GM12878 (cell line): ENCODE data around the gene LENG1. TPM values are rescaled to one million over a fixed set of nuclear protein-coding genes. Genes with fewer than 3 reads are reported as not detected.

ENCODE experiments used
- ATF2 ChIP-seq: IDR thresholded peaks from 2 replicates; pipeline ENCODE4 v1.6.1; 2012; ENCODE audit warnings: low read length, inconsistent platforms
- ATF7 ChIP-seq: fragments of 450-650 bp; IDR thresholded peaks from 2 replicates; pipeline ENCODE4 v1.6.1; 2016; ENCODE audit warnings: low read depth, mild to moderate bottlenecking
- IKZF2 ChIP-seq, 2 experiments: fragments of 450-650 bp; IDR thresholded peaks; 2 replicates each; pipeline ENCODE4 v1.6.1; 2017; ENCODE audit warnings: mild to moderate bottlenecking in 2 of 2, moderate library complexity in 2 of 2
- NBN ChIP-seq: fragments of 450-650 bp; IDR thresholded peaks from 2 replicates; pipeline ENCODE4 v1.6.1; 2016
- NR2C1 ChIP-seq: fragments of 450-650 bp; IDR thresholded peaks from 2 replicates; pipeline ENCODE4 v1.6.1; 2017; ENCODE audit warnings: antibody characterized with exemption, mild to moderate bottlenecking, moderate library complexity
- POLR2AphosphoS2 ChIP-seq: IDR thresholded peaks from 2 replicates; pipeline ENCODE4 v1.6.1; 2011; ENCODE audit warnings: low read depth, mild to moderate bottlenecking, low read length, improper control_type of control experiment, moderate library complexity
- RCOR1 ChIP-seq: conservative IDR thresholded peaks from 2 replicates; pipeline ENCODE4 v1.6.1; 2012; ENCODE audit warnings: low read depth, low read length, improper control_type of control experiment
- SREBF1 ChIP-seq: IDR thresholded peaks from 2 replicates; pipeline ENCODE4 v1.6.1; 2012; ENCODE audit warnings: mild to moderate bottlenecking, low read length
- SREBF2 ChIP-seq: IDR thresholded peaks from 2 replicates; pipeline ENCODE4 v1.6.1; 2012; ENCODE audit warnings: mild to moderate bottlenecking, low read length
- ZBTB33 ChIP-seq: fragments of 450-650 bp; IDR thresholded peaks from 2 replicates; pipeline ENCODE4 v1.6.1; 2017; ENCODE audit warnings: mild to moderate bottlenecking
- polyA plus RNA-seq, 11 experiments: library from polyadenylated mRNA; depleted of rRNA in 4 of 11; unstranded in 6 of 11; stranded (reverse) in 5 of 11; fragments of >200 nt; fragmentation: Nextera tagmentation in 4 of 11; fragmentation: Illumina TruSeq in 1 of 11; extraction: Ambion mirVana in 4 of 11; extraction: Trizol in 1 of 11; gene quantifications; 1 replicate in 1 of 11; 2 replicates in 10 of 11; pipeline versions ENCODE4 v1.2.1 to v1.2.3, GENCODE V29; 2011 to 2016; ENCODE audit warnings: inconsistent platforms in 2 of 11, missing spikeins in 2 of 11, low read depth in 1 of 11
- total RNA-seq, 4 experiments: library from RNA; depleted of rRNA in 3 of 4; stranded (reverse); fragments of >200 nt in 3 of 4; fragmentation: Illumina TruSeq in 1 of 4; extraction: Trizol in 1 of 4; gene quantifications; 2 replicates each; pipeline versions ENCODE4 v1.2.1 to v1.2.3, GENCODE V29; 2013 to 2021

Gene LENG1
- total and polyA plus RNA-seq, 10 of the 15 experiments (the other 5 are each of a cell fraction or from before 2014, with no cell fraction given), result 0.21 to 10.8 (median 5.8) TPM

GRCh38 chr19:54115109-54116063 lies 44.1 kb downstream of the LENG1 start, which contains the start of the genes PRPF31 and TFPT (continued):
- TF ChIP-seq ATF7, result peak; percentile 86
- TF ChIP-seq SREBF2, result no peak
- no peak for TF ChIP-seq ZBTB33
- no peak; the same call in 1 of the 2 replicates for TF ChIP-seq POLR2AphosphoS2
- no peak; the same call in 1 of the 2 replicates for TF ChIP-seq RCOR1
- peak; percentile 99 for TF ChIP-seq NBN
- peak; percentile 56 to 72; a peak in 2 of 4 replicates for TF ChIP-seq IKZF2 (IDR thresholded peaks at IDR 0.05)
- TF ChIP-seq ATF2, result no peak
- TF ChIP-seq NR2C1, result peak; percentile 61
- peak; percentile 73 for TF ChIP-seq SREBF1
